ENCODE data around the gene PET117. TPM values are rescaled to one million over a fixed set of nuclear protein-coding genes. Genes with fewer than 3 reads are reported as not detected.

Gene PET117
- total RNA-seq, 1 donor from 2014 or later: 10.0 TPM

GRCh38 chr20:18165553-18165952 lies 27.9 kb downstream of the PET117 start:
- TF ChIP-seq, protein P1, sequence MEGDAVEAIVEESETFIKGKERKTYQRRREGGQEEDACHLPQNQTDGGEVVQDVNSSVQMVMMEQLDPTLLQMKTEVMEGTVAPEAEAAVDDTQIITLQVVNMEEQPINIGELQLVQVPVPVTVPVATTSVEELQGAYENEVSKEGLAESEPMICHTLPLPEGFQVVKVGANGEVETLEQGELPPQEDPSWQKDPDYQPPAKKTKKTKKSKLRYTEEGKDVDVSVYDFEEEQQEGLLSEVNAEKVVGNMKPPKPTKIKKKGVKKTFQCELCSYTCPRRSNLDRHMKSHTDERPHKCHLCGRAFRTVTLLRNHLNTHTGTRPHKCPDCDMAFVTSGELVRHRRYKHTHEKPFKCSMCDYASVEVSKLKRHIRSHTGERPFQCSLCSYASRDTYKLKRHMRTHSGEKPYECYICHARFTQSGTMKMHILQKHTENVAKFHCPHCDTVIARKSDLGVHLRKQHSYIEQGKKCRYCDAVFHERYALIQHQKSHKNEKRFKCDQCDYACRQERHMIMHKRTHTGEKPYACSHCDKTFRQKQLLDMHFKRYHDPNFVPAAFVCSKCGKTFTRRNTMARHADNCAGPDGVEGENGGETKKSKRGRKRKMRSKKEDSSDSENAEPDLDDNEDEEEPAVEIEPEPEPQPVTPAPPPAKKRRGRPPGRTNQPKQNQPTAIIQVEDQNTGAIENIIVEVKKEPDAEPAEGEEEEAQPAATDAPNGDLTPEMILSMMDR (IDR thresholded peaks at IDR 0.05): no peak
- H3K9me3 Mint-ChIP-seq (ENCODE audit: low read depth): no peaks in the 10 kb centered on the region
- H3K27me3 Mint-ChIP-seq (ENCODE audit: low read depth): no peaks in the 10 kb centered on the region
- no peak overlapping the region for H3K4me3 Mint-ChIP-seq (ENCODE audit: unreplicated experiment)
- peaks cover 23% of the 10 kb centered on the region for H3K36me3 Mint-ChIP-seq (ENCODE audit: low read depth)
- DNase-seq (ENCODE audit: low spot score): no peak
- no peaks in the 10 kb centered on the region for H3K4me1 Mint-ChIP-seq (ENCODE audit: low read depth)
- H3K27ac Mint-ChIP-seq (ENCODE audit: unreplicated experiment): no peak overlapping the region

DNA sequence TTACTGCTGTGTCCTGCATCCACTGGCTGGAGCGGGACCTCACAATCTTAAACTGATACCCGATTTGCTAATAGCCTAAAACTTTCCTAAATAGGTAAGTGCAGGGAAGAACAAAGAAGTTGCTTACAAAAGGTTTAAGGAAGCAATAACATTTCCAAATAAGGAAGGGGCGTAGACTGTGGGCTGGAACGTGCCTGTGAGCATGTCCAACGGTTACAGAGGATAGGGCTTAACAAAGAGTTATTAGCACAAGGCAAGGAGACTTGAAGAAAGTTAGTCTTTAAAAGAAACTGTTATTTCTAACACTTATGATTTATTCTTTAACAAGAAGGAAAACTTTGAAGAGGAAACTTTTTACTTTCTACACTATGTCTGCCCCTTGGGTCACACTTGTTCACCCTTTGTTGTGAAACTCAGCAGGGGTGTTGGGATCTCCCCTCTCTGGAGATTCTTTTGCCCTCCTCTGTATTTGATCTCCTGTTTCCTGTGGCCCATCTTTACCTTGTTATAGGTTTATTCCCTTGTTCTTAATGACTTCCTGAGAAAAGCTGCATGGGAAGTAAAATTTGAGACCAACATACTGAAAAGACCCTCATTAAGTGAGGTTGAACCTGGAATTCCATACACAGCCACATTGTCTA lies 28.7 kb downstream of the PET117 start:
- no peak for DNase-seq (ENCODE audit: low spot score)
- Mint-ChIP-seq H3K27ac (ENCODE audit: unreplicated experiment) (no peak overlapping the region), H3K4me1 (ENCODE audit: low read depth) (no peaks in the 10 kb centered on the region), H3K36me3 (ENCODE audit: low read depth) (peaks cover 23% of the 10 kb centered on the region), H3K4me3 (ENCODE audit: unreplicated experiment) (no peak overlapping the region), H3K27me3 (ENCODE audit: low read depth) (no peaks in the 10 kb centered on the region), H3K9me3 (ENCODE audit: low read depth) (no peaks in the 10 kb centered on the region)
- TF ChIP-seq, protein P1 (IDR thresholded peaks at IDR 0.05): no peak

GRCh38 chr20:18166950-18167349 lies 29.3 kb downstream of the PET117 start:
- Mint-ChIP-seq H3K27me3 (ENCODE audit: low read depth) (no peaks in the 10 kb centered on the region), H3K4me1 (ENCODE audit: low read depth) (no peaks in the 10 kb centered on the region), H3K9me3 (ENCODE audit: low read depth) (no peaks in the 10 kb centered on the region), H3K27ac (ENCODE audit: unreplicated experiment) (no peak overlapping the region), H3K4me3 (ENCODE audit: unreplicated experiment) (no peak overlapping the region), H3K36me3 (ENCODE audit: low read depth) (peaks cover 21% of the 10 kb centered on the region)
- no peak for DNase-seq (ENCODE audit: low spot score)
- TF ChIP-seq, protein P1 (IDR thresholded peaks at IDR 0.05): no peak

DNA sequence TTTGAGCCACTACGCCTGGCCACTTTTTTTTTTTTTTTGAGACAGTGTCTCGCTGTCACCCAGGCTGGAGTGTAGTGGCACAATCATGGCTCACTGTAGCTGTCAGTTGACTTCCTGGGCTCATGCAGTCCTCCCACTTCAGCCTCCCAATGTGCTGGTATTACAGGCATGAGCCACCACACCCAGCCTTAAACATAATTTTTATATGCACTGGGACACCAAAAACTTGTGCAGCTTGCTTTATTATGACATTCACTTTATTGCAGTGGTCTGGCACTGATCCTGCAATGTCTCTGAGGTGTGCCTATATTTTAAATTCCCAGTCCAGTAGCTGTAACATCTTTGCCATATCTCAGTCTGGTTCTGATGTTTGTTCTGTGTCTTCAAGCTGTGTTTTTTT lies 34.7 kb downstream of the PET117 start:
- no peak overlapping the region for H3K4me3 Mint-ChIP-seq (ENCODE audit: unreplicated experiment)
- DNase-seq (ENCODE audit: low spot score): no peak
- H3K27me3 Mint-ChIP-seq (ENCODE audit: low read depth): no peaks in the 10 kb centered on the region
- H3K27ac Mint-ChIP-seq (ENCODE audit: unreplicated experiment): no peak overlapping the region
- TF ChIP-seq, protein P1 (IDR thresholded peaks at IDR 0.05): no peak
- peaks cover 12% of the 10 kb centered on the region for H3K36me3 Mint-ChIP-seq (ENCODE audit: low read depth)
- H3K4me1 Mint-ChIP-seq (ENCODE audit: low read depth): no peaks in the 10 kb centered on the region
- H3K9me3 Mint-ChIP-seq (ENCODE audit: low read depth): no peaks in the 10 kb centered on the region

- Mint-ChIP-seq H3K27me3 (ENCODE audit: low read depth) (no peaks in the 10 kb centered on the region), H3K27ac (ENCODE audit: unreplicated experiment) (no peak overlapping the region), H3K4me3 (ENCODE audit: unreplicated experiment) (no peak overlapping the region), H3K36me3 (ENCODE audit: low read depth) (peaks cover 21% of the 10 kb centered on the region), H3K4me1 (ENCODE audit: low read depth) (no peaks in the 10 kb centered on the region), H3K9me3 (ENCODE audit: low read depth) (peaks cover 4% of the 10 kb centered on the region)
- TF ChIP-seq, protein P1 (IDR thresholded peaks at IDR 0.05): no peak
- no peak for DNase-seq (ENCODE audit: low spot score)
Measured at GRCh38 chr20:18174906-18175683, 37.4 kb downstream of the PET117 start.

Data from chondrocyte (in vitro differentiated cells).